HG02870 (cell line): Measurements from ENCODE around the gene PABPN1L.

Experiments used
- ATAC-seq: cut with Tn5 transposase; IDR thresholded peaks from one replicate; pipeline ENCODE4 v1.9.1; 2021; ENCODE audit warnings: mild to moderate bottlenecking, moderate library complexity; ENCODE audit not compliant: unreplicated experiment

Gene PABPN1L, protein sequence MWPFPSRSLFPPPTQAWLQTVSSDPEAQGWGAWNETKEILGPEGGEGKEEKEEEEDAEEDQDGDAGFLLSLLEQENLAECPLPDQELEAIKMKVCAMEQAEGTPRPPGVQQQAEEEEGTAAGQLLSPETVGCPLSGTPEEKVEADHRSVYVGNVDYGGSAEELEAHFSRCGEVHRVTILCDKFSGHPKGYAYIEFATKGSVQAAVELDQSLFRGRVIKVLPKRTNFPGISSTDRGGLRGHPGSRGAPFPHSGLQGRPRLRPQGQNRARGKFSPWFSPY

DNA sequence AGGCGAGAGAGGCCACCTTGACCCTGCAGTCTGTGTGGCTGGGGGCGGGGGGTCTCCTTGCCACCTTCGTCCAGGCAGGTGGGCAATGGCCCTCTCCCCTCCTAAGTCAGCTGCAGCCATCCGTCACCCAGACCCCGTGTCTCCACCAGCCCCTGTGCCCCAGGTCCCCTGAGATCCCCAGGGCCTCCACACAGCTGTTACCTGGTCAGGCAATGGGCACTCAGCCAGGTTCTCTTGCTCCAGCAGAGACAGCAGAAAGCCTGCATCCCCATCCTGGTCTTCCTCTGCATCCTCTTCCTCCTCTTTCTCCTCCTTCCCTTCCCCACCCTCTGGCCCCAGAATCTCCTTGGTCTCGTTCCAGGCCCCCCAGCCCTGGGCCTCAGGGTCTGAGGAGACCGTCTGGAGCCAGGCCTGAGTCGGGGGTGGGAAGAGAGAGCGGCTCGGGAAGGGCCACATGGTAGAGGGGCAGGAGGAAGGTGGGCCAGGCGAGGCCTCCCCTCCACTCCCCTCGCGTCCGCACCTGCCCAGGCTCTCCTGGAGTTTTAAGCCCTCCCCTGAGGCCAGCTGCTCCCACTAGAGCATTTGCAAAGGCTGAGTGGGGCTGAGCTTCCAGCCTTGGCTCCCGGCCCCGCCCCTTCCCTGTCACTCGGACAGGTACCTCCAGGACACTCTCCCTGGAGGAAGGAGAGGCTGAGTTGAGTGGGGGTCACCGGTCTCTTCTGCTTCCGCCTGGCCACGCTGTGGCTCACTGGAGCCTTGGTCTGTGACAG lies at the start of gene PABPN1L:
Gene PABPN1L, minus strand, starts transcription at position 510 of the 770 bp plus-strand sequence. Its CDS starts 54 bp downstream, at position 456.
- no peak for ATAC-seq

DNA sequence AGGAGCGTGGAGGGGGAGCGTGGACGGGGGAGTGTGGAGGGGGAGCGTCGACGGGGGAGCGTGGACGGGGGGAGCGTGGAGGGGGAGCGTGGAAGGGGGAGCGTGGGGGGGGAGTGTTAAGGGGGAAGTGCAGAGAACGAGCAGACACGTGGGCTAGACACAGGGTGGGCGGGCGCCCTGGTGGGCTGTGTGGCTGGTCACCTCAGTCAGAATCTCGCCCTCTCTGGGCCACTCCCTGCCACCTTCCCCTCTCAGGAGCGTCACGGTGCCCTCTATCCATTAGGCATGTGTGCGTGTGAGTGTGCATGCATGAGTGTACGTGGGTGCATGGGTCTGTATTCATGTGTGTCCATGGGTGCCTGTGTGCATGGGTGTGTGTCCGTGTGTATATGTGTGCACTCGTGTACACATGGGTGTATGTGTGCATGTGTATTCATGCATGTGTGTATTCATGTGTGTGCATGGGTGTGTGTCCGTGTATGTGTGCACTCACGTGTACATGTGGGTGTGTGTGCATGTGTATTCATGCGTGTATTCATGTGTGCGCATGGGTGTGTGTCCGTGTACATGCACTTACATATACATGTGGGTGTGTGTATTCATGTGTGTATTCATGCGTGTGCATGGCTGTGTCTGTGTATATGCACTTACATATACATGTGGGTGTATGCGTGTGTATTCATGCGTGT lies 49.3 kb upstream of the PABPN1L start:
- no peak for ATAC-seq

DNA sequence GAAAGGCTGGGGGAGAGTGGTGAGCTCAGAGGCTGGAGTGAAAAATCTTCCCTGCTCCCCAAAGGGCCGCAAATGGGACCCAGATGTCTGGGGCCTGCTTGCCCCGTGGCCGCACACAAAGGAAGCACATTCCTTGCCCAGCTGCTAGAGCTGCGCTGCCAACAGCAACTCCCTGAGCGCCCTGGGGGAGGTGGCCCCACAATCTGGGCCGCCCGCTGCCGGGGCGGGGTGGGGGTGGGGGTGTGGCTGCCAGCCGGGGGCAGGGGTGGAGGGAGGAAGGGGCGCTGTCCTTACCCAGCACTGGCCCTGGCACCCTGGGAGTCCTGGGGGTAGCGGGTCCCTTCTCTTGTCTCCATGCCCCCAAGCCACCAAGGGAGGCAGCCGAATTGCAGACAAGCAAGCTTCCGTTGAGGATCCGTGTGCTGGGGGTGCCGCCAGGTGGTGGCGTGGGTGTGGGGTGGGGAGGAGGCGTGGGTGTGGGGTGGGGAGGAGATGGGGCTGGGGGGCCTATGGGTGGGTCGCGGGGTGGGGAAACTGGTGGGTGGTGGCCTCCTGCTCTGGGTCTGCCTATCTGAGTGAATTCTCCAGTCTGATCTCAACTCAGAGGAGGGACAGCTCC lies 48.4 kb upstream of the PABPN1L start:
- ATAC-seq, result no peak

DNA sequence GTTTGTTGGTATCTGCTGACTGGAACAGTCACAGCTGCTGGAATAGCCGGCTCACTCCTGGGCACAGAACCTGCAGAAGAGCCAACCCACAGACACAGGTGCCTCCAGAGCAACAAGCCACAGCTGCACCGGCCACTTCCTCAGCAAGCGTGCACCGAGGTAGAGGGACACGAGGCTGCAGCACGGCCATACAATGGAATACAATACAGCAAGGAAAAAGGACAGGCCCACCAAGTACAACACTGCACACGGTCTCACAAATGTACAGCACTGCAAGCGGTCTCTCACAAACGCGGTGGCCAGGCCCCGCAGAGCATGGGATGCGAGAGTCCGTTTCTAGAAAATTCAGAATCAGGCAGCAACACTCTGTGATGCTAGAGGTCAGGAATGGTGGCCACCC lies 47.4 kb upstream of the PABPN1L start:
- ATAC-seq, result no peak

DNA sequence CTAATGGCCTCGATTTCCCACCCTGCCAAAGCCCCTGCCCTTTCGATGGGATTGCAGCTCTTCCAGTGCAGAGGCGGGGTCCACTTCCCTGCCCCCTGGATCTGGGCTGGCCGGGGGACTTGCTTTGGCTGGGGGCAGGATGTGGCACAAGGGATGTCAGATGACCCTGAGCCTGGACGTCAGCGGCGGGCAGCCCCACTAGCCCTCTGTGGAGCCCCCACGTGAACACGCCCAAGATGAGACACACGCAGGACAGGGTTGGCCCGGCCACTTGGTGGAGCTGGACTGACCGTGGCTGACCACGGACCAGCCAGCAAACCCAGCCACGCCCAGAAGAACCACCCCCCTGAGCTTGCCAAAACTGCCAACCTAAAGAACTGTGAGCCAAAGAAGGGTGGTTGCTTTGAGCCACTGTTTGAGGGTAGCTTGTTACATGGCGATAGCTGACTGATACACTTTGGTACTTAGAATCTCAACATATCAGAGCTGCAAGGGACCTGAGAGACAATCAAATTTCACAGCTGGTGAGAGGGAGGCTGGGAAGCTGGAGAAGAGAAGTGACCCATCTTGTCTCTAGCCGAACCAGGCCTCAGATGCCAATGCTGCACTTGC lies 46.6 kb upstream of the PABPN1L start:
- no peak for ATAC-seq

DNA sequence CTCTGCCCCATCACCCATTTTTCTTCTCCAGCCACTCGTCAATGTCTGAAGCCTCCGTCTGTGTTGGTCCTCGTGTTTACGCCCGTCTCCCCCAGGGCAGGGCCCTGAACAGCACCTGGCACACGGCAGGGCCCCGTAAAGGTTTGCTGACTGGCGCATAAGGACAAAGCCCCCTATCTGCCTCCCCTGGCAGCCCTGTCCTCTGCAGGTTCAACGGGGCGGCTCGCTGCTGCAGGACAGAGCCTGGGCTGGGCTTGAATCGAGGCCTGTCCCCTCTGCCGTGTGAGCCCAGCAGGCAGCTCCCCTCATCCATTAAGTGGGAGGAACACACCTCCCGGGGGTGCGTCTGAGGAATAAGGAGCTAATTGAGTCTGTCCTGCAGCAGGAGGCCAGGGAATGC lies 46.1 kb upstream of the PABPN1L start:
- ATAC-seq, result no peak

DNA sequence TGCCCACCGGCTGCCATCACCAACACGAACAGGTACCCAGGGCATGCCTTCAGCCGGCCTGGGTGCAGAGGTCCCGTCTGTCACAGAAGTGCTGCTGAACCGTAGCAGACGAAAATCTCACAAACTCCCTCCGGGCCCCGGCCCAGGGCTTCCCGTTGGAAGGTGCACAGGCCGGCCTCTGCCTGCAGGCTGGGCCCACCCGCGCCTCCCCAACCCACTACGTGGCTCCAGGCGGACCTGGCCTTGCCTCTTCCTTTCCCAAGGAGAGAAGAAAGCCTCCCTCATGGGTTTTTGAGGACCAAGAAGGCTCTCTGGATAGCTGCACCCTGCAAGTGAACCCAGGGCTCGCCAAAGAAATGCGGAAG lies 45.5 kb upstream of the PABPN1L start:
- ATAC-seq, result no peak

DNA sequence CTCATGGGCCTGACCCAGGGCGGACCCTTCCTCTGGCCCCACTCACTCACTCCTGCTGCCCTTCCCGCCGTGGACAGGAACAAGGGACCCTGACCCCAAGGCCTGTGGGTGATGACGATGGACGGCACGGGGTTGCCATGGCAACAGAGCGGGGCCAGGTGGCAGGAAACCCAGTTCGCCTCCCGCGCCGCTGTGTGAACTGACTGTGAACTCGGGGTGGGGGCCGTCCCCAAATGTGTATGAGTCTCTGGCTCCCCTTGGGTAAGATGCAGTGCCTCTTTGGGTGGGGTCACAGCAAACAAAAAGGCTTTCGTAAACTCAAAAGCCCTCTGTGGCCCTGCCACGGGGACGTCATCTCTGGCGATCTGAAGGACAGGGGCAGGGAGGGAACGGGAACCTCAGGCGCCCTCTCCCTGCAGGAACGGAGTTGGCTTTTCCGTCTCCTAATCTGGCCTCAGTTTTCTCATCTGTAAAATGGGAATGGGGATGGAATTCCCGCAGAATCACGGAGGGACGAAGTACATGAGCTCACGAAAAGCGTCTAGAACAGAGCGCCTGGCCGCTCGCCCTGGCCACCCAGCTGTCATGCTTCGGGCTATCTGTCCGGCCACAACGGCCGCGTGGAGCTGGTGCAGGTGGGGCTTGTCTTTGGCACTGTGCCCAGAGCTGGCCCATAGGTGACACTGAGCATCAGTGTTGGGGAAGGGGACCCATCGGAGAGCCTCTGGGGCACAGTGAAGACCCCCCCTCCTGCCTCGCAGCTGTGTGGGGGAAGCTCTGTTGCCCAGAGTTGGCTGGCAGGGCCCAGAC lies 44.9 kb upstream of the PABPN1L start:
- ATAC-seq, result no peak

DNA sequence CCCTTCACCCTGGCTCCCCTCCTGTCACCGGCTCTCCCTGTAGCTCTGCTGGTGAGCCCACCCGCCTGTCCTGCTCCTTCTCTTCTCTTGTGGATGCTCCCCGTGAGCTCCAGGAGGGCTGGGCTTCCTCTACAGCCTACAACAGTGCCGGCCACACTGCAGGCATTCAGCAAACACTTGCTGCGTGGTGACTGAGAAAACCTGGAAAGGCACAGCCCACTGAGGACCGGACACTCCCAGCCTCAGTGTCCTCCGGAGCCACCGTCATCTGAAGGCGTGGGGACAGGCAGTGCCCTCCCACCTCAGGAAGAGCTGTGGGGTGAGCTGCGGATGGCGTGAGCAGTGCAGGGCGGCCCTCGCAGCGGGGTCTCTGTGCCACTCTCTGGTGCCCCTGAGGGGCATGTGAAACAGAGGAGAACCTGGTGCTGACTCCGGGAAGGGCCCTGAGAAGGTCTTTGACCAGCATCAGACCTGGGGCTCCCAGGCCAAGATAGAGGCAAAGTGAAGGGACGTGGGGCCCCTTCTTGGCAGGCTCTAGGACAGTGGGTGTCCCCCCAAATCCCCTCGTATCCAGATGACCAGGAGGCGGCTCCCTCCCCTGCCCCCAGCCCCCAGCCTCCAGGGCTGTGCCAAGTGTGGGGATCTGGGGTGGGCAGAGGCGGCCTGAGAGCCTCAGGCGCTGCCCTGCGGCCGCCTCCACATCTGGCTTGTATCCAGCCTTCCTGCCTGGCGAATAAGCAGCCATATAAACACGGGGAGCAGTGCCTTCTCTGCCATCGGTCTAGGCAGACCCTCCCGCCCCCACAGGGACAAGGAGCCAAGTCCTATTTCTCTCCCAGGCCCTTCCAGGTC lies 44.0 kb upstream of the PABPN1L start:
- ATAC-seq, result no peak

DNA sequence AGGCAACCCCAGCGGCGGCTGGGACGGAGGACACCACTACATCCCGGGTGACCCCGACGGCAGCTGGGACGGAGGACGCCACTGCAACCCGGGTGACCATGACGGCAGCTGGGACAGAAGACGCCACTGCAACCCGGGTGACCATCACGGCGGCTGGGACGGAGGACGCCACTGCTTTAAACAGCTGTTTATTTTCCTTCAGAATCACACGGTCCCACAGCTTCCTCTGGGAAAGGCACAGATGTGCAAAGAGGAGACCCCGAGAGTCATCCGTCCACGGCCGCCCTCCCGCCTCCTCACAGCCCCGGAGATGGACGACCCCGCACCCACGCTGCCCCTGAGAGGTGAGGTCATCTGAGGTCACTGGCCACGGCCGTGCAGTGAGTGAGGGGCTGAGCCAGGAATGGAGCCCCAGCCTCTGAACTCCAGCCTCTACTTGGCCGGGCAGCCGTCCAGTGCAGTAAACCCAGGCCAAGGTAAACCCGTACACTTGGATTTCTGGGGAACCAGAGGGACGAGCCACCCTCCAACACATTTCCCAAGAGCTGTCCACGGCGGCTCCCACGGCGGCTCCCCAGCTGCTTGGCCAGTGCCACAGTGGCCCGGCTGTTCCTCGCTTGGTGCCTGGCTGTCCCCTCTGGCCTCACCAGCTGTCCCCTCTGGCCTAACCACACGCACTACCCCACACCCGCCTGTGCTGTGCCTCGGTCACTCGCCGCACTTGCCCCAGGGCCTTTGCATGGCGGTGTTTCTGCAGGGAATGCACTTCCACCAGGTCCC lies 43.2 kb upstream of the PABPN1L start:
- no peak for ATAC-seq

DNA sequence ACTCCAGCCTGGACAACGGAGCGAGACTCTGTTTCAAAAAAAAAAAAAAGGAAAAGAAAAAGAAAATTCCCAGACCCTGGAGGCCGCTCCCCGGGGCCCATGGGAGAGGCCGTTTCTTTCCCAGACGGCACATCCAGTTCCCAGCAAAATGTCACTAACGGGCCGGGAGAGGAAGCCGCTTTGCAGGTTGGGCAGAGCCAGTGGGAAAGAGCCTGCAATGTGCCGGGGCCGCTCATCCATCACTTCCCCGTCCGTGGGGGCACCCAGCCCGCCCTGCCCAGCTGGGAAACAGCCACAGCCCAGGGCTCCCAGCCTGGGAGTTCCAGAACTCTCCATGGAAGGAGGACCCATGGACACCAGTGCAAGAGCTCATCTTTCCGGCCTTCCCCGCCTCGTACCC lies 41.8 kb upstream of the PABPN1L start:
- no peak for ATAC-seq

DNA sequence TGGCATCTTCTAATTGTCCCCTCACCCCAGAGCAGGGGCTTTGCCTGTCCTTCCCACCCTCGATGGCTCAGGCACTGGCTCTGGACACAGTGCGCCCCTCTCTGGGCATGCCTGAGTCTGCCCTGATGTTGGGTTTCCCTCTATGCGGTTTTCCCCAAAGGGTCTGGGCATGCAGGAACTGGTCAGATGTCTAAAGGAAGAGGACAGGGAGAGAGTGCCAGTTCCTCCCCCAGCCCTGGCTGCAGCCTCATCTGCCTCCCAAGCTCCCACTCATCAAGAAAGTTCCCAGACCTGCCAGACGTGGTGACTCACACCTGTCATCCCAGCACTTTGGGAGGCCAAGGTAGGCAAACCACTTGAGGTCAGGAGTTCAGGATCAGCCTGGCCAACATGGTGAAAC lies 41.3 kb upstream of the PABPN1L start:
- ATAC-seq, result no peak

DNA sequence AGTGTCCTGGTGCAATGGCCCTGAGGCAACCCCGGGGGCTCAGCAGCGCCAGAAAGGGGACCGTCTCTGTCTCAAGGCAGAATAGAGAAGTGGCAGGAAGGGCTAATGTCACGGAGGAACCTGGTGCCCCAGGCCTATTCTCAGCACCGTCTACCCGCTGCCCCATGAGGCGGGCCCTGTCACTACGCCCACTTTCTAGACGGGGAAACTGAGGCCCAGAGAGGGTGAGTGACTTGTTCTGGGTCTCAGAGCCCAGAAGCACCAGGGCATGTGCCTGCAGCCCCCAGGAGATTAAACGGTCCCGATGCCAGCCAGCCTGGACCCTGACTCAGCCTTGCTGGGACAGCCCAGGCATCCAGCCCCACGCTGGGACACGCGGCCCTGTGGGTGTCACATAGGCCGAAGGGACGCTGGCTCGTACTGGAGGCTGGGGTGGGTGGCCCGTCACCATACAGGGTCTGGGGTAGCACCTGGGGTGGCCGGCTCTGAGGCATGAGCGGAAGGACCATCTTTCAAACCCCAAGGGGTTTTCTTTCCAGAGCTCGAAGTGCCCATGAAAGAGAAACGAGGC lies 40.2 kb upstream of the PABPN1L start:
- no peak for ATAC-seq

DNA sequence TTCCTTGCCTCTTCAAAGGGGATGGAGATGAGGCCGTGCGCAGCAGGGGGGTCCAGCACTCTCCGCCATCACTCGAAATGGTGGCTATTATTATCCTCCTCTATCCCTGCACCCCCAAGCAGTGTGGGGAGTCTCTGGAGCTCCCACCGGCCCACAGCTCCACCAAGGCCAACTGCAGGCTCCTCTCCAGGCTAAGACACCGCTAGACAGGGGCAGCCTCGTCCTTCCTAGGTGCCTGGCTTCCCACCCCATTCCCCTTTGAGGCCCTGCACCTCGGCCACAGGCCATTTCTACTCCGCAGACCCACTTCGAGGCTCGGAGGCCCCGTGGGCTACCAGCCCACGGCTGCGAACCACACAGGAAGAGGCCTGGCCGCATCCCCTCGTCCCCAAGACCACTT lies 39.6 kb upstream of the PABPN1L start:
- ATAC-seq, result no peak

DNA sequence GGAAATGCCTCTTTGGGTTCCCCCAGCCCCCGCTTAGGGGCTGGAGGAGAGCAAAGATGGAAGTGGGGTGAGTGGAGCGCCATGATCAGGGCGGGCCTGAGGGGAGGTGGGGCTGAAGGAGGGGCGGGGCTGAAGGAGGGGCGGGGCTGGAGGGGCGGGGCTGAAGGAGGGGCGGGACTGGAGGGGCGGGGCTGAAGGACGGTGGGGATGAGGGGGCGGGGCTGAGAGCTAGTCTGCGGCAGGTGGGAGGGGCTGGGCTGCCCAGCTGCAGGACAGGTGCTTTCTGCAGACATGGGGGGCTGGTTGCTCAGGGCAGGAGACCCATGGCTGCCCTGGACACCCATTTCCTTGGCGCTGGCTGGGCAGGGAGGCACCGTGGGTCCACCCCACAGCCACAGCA lies 39.1 kb upstream of the PABPN1L start:
- no peak for ATAC-seq

DNA sequence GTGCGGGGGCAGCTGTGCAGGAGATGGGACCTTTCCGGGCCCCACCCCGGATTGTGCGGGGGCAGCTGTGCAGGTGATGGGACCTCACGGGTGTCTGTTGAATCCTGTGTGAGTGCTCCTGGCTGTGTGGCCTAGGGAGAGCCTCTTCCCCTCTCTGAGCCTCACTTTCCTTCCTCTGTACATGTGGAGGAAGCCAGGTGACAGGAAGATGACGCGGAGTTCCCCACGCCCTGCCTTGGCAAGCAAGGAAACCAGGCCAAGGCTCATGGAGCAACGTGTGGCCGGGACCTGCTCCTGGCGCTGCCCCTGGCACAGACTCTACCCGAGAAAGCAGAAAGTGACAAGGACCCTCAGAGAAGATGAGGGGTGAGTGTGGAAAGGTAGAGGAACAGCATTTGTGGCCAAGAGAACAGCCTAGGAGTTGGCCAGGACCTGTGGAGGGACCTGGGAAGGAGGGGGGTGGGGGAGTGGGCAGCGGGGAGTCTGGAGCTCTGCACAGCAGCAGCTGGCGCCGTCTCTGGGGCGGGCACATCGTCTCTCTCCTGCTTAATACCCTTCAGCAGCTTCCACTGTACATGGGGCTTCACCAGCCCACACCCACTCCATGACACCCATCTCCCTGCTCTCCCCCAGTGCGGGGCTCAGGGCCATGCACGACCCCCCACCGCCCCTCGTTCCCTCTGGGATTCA lies 38.4 kb upstream of the PABPN1L start:
- no peak for ATAC-seq

DNA sequence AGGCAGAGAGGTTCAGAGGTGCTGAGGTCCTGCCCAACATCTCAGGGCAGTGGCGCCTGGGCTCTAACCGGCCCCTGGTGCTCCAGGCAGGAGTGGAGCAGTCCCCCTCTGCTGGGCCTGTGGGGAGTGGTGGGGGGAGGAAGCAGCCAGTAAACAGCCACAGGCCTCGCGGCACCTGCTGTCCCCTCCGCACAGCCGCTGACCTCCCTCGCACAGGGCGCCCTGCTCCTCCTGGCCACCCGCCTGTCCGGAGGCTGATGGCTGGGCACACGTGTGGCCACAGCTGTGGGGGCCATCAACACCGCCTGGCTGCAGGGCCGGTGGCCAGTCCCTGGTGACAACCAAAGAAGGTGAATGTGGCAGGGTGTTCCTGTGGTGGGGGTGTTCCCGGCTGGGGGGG lies 36.8 kb upstream of the PABPN1L start:
- no peak for ATAC-seq

DNA sequence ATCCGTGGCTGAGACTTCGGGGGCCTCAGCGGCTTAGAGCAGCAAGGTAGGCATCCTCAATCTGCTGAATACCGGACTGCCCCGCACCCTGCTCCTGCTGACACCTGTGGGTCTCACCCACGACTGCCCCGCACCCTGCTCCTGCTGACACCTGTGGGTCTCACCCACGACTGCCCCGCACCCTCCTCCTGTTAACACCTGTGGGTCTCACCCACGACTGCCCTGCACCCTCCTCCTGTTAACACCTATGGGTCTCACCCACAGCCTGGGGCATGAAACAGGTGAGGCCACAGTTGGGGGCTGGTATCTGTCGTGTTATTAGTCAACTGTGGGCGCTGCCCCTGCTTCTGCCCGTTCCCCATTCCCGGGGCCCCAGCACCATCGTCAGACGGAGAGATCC lies 36.3 kb upstream of the PABPN1L start:
- ATAC-seq, result no peak
